GM23338 (cell line): ENCODE data around the gene CCDC186. TPM values are rescaled to one million over a fixed set of nuclear protein-coding genes. Genes with fewer than 3 reads are reported as not detected.
"Not testable (repeated sequence)": the region's sequence is repeated elsewhere in the genome, so short reads cannot be mapped to it uniquely, and the experiment has no call there.

Experiments
- ATAC-seq: fragments of 200-7000 bp; cut with Tn5 transposase; 3 replicates; pipeline ENCODE4 v1.9.1; 2020
- DNase-seq: peaks from one replicate; pipeline ENCODE4 v3.0.0-alpha.2; 2015; ENCODE audit warnings: low spot score
- H2AFZ ChIP-seq: fragments of 200-600 bp; sonication (generic); 2 replicates; pipeline ENCODE4 v1.8.0; 2016; ENCODE audit warnings: antibody characterized with exemption, mild to moderate bottlenecking, moderate library complexity
- H3F3A ChIP-seq: fragments of 200-600 bp; sonication (generic); replicated peaks from 2 replicates; pipeline ENCODE4 v1.8.0; 2017; ENCODE audit warnings: antibody characterized with exemption, mixed run types, low read depth
- H3K27ac ChIP-seq: fragments of 200-600 bp; sonication (generic); 2 replicates; pipeline ENCODE4 v1.6.1; 2016; ENCODE audit warnings: low read depth
- H3K27me3 ChIP-seq: fragments of 200-600 bp; sonication (generic); 2 replicates; pipeline ENCODE4 v1.8.0; 2016; ENCODE audit warnings: mild to moderate bottlenecking, mixed run types, moderate library complexity; ENCODE audit not compliant: insufficient read depth
- H3K36me3 ChIP-seq: fragments of 200-600 bp; sonication (generic); 2 replicates; pipeline ENCODE4 v1.8.0; 2016; ENCODE audit warnings: mild to moderate bottlenecking; ENCODE audit not compliant: insufficient read depth
- H3K4me1 ChIP-seq: fragments of 200-600 bp; sonication (generic); 2 replicates; pipeline ENCODE4 v1.8.0; 2016; ENCODE audit warnings: mild to moderate bottlenecking, moderate library complexity; ENCODE audit not compliant: insufficient read depth
- H3K4me2 ChIP-seq: fragments of 200-600 bp; sonication (generic); 2 replicates; pipeline ENCODE4 v1.7.1; 2017; ENCODE audit warnings: mixed run types
- H3K4me3 ChIP-seq: fragments of 200-600 bp; sonication (generic); 2 replicates; pipeline ENCODE4 v1.6.1; 2016; ENCODE audit warnings: mixed run types
- H3K79me2 ChIP-seq: fragments of 200-600 bp; sonication (generic); replicated peaks from 2 replicates; pipeline ENCODE4 v1.8.0; 2017; ENCODE audit warnings: mild to moderate bottlenecking; ENCODE audit not compliant: insufficient read depth
- H3K9me2 ChIP-seq: fragments of 200-600 bp; sonication (generic); 2 replicates; pipeline ENCODE4 v1.8.0; 2017; ENCODE audit not compliant: insufficient read depth
- H4K20me1 ChIP-seq: fragments of 200-600 bp; sonication (generic); replicated peaks from 2 replicates; pipeline ENCODE4 v1.8.0; 2017; ENCODE audit warnings: mild to moderate bottlenecking; ENCODE audit not compliant: insufficient read depth
- H3K27ac Mint-ChIP-seq: 2 replicates; pipeline ENCODE4 v1.8.0; 2020; ENCODE audit warnings: inconsistent platforms, mild to moderate bottlenecking, moderate library complexity, mixed read lengths
- H3K27me3 Mint-ChIP-seq: 3 replicates; pipeline ENCODE4 v1.8.0; 2022; ENCODE audit warnings: low read depth, mild to moderate bottlenecking, moderate library complexity, mixed read lengths, inconsistent platforms; ENCODE audit not compliant: insufficient read depth, poor library complexity
- H3K36me3 Mint-ChIP-seq: 3 replicates; pipeline ENCODE4 v1.8.0; 2021; ENCODE audit warnings: low read depth, mild to moderate bottlenecking, inconsistent platforms, moderate library complexity, mixed read lengths
- H3K4me1 Mint-ChIP-seq: 3 replicates; pipeline ENCODE4 v1.8.0; 2020; ENCODE audit warnings: mild to moderate bottlenecking, inconsistent platforms, mixed read lengths
- H3K4me3 Mint-ChIP-seq: 3 replicates; pipeline ENCODE4 v1.8.0; 2021; ENCODE audit warnings: moderate library complexity, mild to moderate bottlenecking, inconsistent platforms, mixed read lengths
- H3K9me3 Mint-ChIP-seq: 3 replicates; pipeline ENCODE4 v1.8.0; 2020; ENCODE audit warnings: moderate library complexity, mild to moderate bottlenecking, inconsistent platforms, mixed read lengths
- ETS1 ChIP-seq: IDR thresholded peaks from 2 replicates; pipeline ENCODE4 v1.6.1; 2016; ENCODE audit warnings: antibody characterized with exemption
- JUNB ChIP-seq: IDR thresholded peaks from one replicate; pipeline ENCODE4 v1.6.1; 2016; ENCODE audit warnings: antibody characterized with exemption; ENCODE audit not compliant: unreplicated experiment
- STAT1 ChIP-seq: IDR thresholded peaks from one replicate; pipeline ENCODE4 v1.6.1; 2016; ENCODE audit warnings: antibody characterized with exemption; ENCODE audit not compliant: unreplicated experiment
- ZNF114 ChIP-seq: fragments of 250-450 bp; sonication (Bioruptor Pico); IDR thresholded peaks from 2 replicates; pipeline ENCODE4 v1.5.0; 2020; ENCODE audit warnings: mild to moderate bottlenecking, moderate library complexity
- ZNF462 ChIP-seq: fragments of 250-450 bp; sonication (Bioruptor Pico); IDR thresholded peaks from 2 replicates; pipeline ENCODE4 v1.5.0; 2020; ENCODE audit warnings: mild to moderate bottlenecking, moderate library complexity
- polyA plus RNA-seq: library from polyadenylated mRNA; unstranded; fragments of >200 nt; fragmentation: Nextera tagmentation; extraction: Ambion mirVana; gene quantifications from 2 replicates; pipeline ENCODE4 v1.2.1, GENCODE V29; 2016
- total RNA-seq: library from RNA; depleted of rRNA; stranded (reverse); fragments of >200 nt; shearing (Covaris generic); gene quantifications from 2 replicates; pipeline ENCODE4 v1.2.3, GENCODE V29; 2014

CCDC186 gene
- total and polyA plus RNA-seq, 2 experiments from 2014 or later, result 24.2 to 50.7 TPM

- no peak for TF ChIP-seq ZNF462 (CRISPR knock-in tag)
- TF ChIP-seq ETS1, result no peak
- no peak for TF ChIP-seq ZNF114 (CRISPR knock-in tag)
- no peak for TF ChIP-seq STAT1
- no peak for TF ChIP-seq JUNB
Observed at GRCh38 chr10:114151486-114151885, 22.5 kb downstream of the CCDC186 start (continued).

- not testable (repeated sequence) for H3K4me1 ChIP-seq, H3K27ac Mint-ChIP-seq, H3K4me3 Mint-ChIP-seq, H3K27me3 ChIP-seq, H3K4me2 ChIP-seq, H3K9me3 Mint-ChIP-seq, H4K20me1 ChIP-seq, H3K4me3 ChIP-seq, H3K9me2 ChIP-seq, H3K4me1 Mint-ChIP-seq, H3K27me3 Mint-ChIP-seq, H2AFZ ChIP-seq, ATAC-seq, H3F3A ChIP-seq, H3K27ac ChIP-seq, DNase-seq
- Histone ChIP-seq H3K36me3 (peaks cover 14% of the 10 kb centered on the region), H3K79me2 (peaks cover 20% of the 10 kb centered on the region)
- H3K36me3 Mint-ChIP-seq, result peaks cover 11% of the 10 kb centered on the region; the same call in 2 of the 3 replicates
Observed at GRCh38 chr10:114149476-114149875, 24.5 kb downstream of the CCDC186 start.
